Measurements from ENCODE around the gene RNF123. TPM values are rescaled to one million over a fixed set of nuclear protein-coding genes. Genes with fewer than 3 reads are reported as not detected.

The RNF123 gene
- total RNA-seq, 4 donors from 2014 or later: 23.6 to 88.3 (median 33.9) TPM

DNA sequence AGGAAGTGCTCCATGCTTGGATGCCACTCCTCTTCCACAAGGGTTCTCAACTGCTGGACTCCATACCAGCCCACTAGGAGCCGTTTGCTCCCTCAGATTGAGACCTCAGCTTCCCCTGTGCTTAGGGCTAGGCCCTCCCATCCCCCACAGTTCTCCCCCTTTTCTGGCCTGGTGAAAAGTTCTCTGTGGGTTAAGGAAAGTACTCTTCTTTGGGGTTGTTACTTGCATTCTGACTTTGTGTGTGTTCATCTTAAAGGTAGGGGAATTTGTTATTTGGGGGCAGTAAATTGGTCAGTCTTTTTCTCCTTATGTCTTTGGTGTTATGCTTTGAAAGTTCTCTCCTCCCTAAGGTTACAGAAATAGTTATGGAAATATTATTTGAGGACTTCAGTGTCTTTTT is 39.2 kb upstream of the RNF123 start:
- H3K9me3 ChIP-seq: no peaks in the 10 kb centered on the region
- 86% methylated on average over 1 of the region's 1 CpG for WGBS
- no peak for DNase-seq (ENCODE audit: low spot score in 2 of 2)
- TF ChIP-seq, protein P1, sequence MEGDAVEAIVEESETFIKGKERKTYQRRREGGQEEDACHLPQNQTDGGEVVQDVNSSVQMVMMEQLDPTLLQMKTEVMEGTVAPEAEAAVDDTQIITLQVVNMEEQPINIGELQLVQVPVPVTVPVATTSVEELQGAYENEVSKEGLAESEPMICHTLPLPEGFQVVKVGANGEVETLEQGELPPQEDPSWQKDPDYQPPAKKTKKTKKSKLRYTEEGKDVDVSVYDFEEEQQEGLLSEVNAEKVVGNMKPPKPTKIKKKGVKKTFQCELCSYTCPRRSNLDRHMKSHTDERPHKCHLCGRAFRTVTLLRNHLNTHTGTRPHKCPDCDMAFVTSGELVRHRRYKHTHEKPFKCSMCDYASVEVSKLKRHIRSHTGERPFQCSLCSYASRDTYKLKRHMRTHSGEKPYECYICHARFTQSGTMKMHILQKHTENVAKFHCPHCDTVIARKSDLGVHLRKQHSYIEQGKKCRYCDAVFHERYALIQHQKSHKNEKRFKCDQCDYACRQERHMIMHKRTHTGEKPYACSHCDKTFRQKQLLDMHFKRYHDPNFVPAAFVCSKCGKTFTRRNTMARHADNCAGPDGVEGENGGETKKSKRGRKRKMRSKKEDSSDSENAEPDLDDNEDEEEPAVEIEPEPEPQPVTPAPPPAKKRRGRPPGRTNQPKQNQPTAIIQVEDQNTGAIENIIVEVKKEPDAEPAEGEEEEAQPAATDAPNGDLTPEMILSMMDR (IDR thresholded peaks at IDR 0.05): no peak
- TF ChIP-seq EP300 (IDR thresholded peaks at IDR 0.05) (no peak), POLR2AphosphoS5 (IDR thresholded peaks at IDR 0.05) (no peak), POLR2A (IDR thresholded peaks at IDR 0.05) (no peak)
- H3K4me1 ChIP-seq: no peaks in the 10 kb centered on the region
- H3K27ac ChIP-seq: no peak overlapping the region
- H3K36me3 ChIP-seq: no peaks in the 10 kb centered on the region
- H3K27me3 ChIP-seq: no peaks in the 10 kb centered on the region
- no peak overlapping the region for H3K4me3 ChIP-seq

DNA sequence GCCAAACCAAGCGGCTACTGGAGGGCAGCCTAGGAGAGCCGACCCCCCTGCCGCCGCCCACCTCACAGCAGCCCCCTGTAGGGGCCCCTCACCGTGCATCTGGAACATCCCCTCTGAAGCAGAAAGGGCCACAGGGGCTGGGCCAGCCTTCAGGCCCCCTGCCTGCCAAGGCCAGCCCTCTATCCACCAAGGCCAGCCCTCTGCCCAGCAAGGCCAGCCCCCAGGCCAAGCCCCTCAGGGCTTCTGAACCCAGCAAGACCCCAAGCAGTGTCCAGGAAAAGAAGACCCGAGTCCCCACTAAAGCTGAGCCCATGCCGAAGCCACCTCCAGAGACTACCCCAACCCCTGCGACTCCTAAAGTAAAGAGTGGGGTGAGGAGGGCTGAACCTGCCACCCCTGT is 38.7 kb upstream of the RNF123 start:
- 85% methylated on average over 8 of the region's 8 CpGs for WGBS

DNA sequence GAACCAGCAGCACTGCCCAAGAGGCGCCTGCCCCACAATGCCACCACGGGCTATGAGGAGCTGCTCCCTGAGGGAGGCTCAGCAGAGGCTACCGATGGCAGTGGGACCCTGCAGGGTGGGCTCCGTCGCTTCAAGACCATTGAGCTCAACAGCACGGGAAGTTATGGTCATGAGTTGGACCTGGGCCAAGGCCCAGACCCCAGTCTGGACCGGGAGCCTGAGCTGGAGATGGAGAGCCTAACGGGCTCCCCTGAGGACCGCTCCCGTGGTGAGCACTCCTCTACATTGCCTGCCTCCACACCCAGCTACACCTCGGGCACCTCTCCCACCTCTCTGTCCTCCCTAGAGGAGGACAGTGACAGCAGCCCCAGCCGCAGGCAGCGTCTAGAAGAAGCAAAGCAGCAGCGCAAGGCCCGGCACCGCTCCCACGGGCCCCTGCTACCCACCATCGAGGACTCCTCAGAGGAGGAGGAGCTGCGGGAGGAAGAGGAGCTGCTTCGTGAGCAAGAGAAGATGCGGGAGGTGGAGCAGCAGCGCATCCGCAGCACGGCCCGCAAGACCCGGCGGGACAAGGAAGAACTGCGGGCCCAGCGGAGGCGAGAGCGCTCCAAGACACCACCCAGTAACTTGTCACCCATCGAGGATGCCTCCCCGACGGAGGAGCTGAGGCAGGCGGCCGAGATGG is 37.0 kb upstream of the RNF123 start:
- TF ChIP-seq, protein P1 (IDR thresholded peaks at IDR 0.05): no peak
- TF ChIP-seq POLR2A (IDR thresholded peaks at IDR 0.05) (no peak), POLR2AphosphoS5 (IDR thresholded peaks at IDR 0.05) (no peak), EP300 (IDR thresholded peaks at IDR 0.05) (no peak)
- Histone ChIP-seq H3K27me3 (peaks cover 3% of the 10 kb centered on the region), H3K36me3 (no peaks in the 10 kb centered on the region), H3K4me1 (no peaks in the 10 kb centered on the region), H3K27ac (no peak overlapping the region), H3K9me3 (no peaks in the 10 kb centered on the region), H3K4me3 (no peak overlapping the region)
- DNase-seq (ENCODE audit: low spot score in 2 of 2): no peak
- WGBS: 91% methylated on average over 28 of the region's 36 CpGs

More for the DNA sequence above, 38.7 kb upstream of the RNF123 start:
- H3K27ac ChIP-seq: no peak overlapping the region
- H3K27me3 ChIP-seq: no peaks in the 10 kb centered on the region
- no peaks in the 10 kb centered on the region for H3K9me3 ChIP-seq
- no peak for TF ChIP-seq EP300 (IDR thresholded peaks at IDR 0.05)
- no peak for TF ChIP-seq POLR2A (IDR thresholded peaks at IDR 0.05)
- TF ChIP-seq POLR2AphosphoS5 (IDR thresholded peaks at IDR 0.05): no peak
- TF ChIP-seq, protein P1 (IDR thresholded peaks at IDR 0.05): no peak
- H3K4me1 ChIP-seq: no peaks in the 10 kb centered on the region
- H3K36me3 ChIP-seq: no peaks in the 10 kb centered on the region
- no peak for DNase-seq (ENCODE audit: low spot score in 2 of 2)
- H3K4me3 ChIP-seq: no peak overlapping the region

DNA sequence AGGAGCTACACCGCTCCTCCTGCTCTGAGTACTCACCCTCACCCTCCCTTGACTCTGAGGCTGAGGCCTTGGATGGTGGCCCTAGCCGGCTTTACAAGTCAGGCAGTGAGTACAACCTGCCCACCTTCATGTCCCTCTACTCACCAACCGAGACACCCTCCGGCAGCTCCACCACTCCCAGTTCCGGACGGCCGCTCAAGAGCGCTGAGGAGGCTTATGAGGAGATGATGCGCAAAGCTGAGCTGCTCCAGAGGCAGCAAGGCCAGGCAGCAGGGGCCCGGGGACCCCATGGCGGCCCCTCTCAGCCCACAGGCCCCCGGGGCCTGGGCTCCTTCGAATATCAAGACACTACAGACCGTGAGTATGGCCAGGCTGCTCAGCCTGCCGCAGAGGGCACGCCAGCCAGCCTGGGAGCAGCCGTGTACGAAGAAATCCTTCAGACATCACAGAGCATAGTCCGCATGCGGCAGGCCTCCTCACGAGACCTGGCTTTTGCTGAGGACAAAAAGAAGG is 36.4 kb upstream of the RNF123 start:
- Histone ChIP-seq H3K4me1 (no peaks in the 10 kb centered on the region), H3K9me3 (no peaks in the 10 kb centered on the region), H3K27me3 (peaks cover 3% of the 10 kb centered on the region), H3K27ac (no peak overlapping the region), H3K36me3 (no peaks in the 10 kb centered on the region), H3K4me3 (no peak overlapping the region)
- WGBS: 92% methylated on average over 16 of the region's 21 CpGs
- TF ChIP-seq, protein P1 (IDR thresholded peaks at IDR 0.05): no peak
- TF ChIP-seq POLR2AphosphoS5 (IDR thresholded peaks at IDR 0.05) (no peak), POLR2A (IDR thresholded peaks at IDR 0.05) (no peak), EP300 (IDR thresholded peaks at IDR 0.05) (no peak)
- DNase-seq (ENCODE audit: low spot score in 2 of 2): no peak

DNA sequence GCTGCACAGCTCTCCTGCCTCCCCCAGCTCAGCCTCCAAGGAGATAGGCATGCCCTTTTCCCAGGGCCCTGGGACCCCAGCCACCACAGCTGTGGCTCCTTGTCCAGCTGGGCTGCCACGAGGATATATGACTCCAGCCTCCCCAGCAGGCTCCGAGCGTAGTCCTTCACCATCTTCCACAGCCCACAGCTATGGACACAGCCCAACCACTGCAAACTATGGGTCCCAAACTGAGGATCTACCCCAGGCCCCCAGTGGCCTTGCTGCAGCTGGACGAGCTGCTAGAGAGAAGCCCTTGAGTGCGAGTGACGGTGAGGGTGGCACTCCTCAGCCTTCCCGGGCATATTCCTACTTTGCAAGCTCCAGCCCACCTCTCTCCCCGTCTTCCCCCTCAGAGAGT is 35.7 kb upstream of the RNF123 start:
- 76% methylated on average over 5 of the region's 8 CpGs for WGBS
- Histone ChIP-seq H3K27me3 (peaks cover 3% of the 10 kb centered on the region), H3K4me3 (no peak overlapping the region), H3K9me3 (no peaks in the 10 kb centered on the region), H3K27ac (no peak overlapping the region), H3K36me3 (no peaks in the 10 kb centered on the region), H3K4me1 (no peaks in the 10 kb centered on the region)
- no peak for DNase-seq (ENCODE audit: low spot score in 2 of 2)
- TF ChIP-seq, protein P1 (IDR thresholded peaks at IDR 0.05): no peak
